ENCODE results near the gene PLSCR1.
"Not testable (repeated sequence)": the region's sequence is repeated elsewhere in the genome, so short reads cannot be mapped to it uniquely, and the experiment has no call there.

The PLSCR1 gene

DNA sequence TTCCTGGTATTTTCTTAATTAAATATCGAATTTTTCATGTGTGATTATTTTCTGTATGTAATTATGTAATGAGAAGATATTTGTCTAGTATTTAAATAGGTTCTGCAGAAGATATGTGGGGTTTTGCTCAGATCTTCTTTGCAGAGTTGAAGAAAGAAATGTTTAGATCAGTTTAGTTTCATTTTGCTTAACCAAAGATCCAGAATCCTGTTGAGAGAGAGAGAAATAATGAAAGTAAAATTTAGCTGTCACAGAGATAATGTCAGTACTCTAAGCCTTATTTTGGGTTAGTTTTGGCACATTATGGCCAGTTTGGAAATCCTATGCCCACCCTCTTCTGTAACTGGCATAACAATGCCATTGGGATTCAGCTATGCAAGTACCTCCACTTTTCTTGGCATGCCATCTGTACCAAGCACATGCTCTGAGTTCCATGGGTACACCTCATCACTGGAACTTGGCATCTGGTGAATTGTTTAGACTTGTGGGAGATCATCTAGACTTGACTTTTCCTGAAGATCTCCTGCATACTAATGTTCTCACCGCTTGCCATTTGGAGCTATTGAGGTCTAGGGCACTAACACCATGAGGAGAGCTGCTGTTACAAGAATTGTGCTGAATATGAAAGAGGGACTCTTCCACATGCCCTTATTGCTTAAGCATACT is 30.9 kb downstream of the PLSCR1 start:
- no peak for DNase-seq (ENCODE audit: low spot score)

DNA sequence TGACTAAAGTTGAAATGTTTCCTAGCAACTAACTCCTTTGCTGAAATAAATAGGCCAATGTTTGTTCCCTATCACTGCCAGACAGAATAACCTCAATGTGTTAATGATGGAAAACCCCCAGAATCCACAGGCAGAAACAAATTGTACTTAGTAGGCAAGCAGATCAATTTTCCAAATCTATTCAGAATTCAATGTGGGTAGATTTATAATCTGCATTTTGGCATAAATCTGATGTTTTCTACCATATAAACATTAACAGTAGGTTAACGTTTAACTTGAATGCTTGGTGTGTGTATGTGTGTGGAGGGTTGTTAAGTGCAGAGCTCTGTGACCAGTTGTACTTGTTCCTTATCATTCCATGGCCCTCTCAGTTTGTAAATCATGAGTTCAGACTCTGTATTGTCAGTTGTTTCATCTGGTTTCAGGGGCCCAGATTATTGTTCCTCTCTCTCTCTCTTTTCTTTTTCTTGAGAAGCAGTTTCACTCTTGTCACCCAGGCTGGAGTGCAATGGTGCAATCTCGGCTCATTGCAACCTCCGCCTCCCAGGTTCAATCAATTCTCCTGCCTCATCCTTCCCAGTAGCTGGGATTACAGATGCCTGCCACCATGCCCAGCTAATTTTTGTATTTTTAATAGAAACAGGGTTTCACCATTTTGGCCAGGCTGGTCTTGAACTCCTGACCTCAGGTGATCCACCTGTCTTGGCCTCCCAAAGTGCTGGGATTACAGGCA is 32.8 kb downstream of the PLSCR1 start:
- DNase-seq (ENCODE audit: low spot score), result no peak

DNA sequence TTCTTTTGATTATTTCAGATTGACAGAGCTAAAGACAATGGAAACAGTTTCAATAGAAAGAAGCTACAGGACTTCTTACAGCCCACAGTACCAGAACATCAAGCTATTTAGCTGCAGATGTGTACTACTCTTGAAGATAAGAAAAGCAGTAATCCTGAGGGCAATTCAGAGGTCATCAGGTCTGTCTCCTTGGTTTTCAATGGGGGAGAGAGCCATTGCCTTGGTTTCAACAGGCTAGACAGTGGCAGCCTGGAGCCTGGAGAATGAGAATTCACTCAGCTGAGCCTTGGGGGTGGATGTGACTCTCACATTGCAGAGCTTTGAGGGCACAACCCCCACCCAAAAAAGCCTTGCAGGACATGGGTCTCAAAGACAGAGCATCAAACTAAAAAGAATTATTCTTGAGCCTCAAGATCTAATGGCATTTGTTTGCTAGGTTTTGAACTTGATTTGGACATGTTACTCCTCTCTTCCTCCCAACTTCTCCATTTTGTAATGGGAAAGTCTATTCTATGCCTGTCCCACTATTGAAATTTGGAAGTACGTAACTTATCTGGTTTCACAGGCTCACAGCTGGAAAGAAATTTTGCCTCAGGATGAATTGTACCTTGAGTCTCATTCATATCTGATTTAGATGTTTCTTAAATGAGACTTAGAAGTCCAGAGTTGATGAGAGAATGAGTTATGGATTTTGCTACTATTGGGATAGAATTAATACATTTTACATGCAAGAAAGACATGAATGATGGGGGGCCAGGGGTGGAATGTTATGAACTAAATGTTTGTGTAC is 36.9 kb downstream of the PLSCR1 start:
- no peak for DNase-seq (ENCODE audit: low spot score)

DNA sequence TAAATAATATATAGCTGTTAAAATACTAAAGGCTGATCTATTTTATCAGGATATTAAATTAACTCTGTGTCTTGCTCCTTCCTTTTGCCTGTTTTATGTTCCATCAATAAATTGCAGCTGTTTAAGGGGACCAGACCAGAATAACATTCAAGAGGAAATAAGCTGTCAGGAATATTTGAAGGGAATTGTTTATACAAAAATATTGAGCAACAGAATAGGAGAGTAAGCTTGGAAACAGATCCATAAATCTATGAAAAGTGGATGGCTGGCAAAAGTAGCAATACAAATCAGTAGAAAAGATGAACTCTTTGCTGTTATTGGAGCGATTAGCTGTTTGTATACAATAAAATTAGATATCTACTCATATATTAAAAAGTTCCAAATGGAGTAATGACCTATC is 38.9 kb downstream of the PLSCR1 start:
- DNase-seq (ENCODE audit: low spot score), result no peak

DNA sequence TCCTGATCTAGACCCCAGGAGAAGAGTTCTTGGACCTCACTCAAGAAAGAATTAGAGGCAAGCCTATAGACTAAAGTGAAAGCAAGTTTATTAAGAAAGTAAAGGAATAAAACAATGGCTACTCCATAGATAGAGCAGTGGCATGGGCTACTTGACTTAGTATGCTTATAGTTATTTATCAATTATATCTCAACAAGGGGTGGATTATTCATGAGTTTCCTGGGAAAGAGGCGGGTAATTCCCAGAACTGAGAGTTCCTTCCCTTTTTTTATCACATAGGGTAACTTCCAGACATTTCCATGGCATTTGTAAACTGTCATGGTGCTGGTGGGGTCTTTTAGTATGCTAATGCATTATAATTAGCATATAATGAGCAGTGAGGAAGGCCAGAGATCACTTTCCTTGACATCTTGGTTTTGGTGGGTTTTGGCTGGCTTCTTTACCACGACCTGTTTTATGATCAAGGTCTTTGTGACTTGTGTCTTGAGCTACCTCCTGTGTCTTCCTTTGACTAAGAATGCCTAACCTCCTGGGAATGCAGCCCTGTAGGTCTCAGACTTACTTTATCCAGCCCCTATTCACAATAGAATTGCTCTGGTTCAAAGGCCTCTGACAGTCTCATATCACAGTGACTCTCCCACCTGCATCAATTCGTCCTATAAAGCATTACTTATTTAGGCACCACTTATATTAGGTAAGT is 39.8 kb downstream of the PLSCR1 start:
- no peak for DNase-seq (ENCODE audit: low spot score)

DNA sequence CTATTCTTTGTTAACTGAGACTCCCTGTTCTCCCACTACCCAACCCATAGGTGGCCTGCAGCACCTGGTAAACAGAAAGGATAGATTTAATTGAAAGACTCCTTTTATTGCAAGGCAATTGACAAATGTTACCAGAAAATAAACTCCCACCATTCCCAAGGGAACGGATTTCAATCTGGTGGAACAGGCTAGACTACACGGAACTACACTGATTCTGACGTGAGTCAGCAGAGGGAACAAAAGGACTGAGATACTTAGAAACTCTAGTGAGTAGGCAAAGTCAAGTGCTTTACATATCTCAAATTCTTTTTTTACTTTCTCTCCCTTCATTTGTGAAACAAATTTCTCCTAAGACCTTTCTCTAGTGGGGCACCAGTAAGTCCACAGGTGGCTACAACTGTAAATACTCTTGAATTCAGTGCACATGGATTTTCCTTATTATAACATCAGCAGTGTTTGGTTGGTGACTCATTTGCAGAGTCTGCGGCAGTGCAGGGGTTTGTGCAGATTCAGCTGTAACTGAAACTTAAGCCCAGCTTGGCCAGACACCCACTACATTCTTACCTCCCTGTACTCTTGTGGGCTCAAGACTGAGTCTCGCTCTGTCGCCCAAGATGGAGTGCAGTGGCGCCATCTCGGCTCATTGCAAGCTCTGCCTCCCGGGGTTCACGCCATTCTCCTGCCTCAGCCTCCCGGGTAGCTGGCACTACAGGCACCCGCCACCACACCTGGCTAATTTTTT is 40.8 kb downstream of the PLSCR1 start:
- no peak for DNase-seq (ENCODE audit: low spot score)

DNA sequence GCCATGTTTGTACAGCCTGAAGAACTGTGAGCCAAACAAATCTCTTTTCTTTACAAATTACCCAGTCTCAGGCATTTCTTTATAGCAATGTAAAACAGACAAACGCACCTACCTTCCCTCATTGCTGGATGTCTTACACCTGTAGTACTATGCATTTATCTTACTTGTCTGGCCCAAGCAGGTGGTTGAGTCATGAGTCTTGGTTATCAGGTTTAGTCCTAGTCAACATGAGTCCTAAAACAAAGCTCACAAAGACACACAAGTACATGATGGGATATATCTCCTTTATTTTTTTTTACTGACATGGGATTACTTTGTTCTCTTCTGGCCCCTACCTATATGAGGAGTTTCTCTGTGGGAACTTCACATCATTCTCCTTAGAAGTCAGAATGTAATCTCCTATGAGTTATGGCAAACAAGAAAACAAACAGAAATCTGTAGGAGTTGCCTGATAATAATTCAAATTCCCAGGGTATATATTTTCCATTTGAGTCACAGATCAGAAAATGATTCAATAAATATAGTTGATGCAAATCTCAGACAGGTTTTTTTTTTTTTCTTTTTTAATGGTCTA is 41.4 kb downstream of the PLSCR1 start:
- DNase-seq (ENCODE audit: low spot score), result no peak

DNA sequence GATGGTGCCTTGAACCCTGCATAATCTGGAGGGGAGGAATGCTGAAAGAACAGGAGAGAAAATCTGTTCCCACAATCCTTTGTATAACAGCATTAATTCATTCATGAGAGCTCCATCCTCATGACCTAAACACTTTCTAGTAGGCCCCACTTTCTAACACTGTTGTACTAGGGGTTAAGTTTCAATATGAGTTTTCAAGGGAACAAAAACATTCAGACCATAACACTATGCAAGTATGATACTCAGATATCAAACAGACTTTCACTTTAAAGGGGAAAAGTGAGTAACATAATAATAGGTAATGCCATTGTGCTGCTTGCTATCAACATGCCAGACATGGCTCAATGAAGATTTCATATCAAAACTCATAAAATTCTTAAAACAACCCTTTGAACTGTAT is 42.7 kb downstream of the PLSCR1 start:
- no peak for DNase-seq (ENCODE audit: low spot score)

DNA sequence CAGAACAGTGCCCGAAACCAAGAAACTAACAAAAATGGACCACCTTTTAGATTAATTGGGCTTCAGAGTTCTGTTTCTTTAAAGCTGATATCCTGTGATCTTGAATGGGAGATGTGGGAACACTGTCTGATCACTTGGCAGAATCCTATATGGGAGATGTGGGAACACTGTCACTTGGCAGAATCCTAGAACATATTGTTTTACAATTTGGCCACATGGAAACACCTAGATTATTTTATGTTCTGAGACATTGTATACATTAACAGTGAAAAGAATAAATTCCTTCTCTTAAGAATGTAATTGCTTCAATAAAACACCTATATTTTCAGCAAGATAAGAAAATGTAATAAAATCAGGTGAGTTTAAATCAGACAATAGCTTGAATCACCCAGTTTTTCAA is 44.7 kb downstream of the PLSCR1 start:
- no peak for DNase-seq (ENCODE audit: low spot score)

DNA sequence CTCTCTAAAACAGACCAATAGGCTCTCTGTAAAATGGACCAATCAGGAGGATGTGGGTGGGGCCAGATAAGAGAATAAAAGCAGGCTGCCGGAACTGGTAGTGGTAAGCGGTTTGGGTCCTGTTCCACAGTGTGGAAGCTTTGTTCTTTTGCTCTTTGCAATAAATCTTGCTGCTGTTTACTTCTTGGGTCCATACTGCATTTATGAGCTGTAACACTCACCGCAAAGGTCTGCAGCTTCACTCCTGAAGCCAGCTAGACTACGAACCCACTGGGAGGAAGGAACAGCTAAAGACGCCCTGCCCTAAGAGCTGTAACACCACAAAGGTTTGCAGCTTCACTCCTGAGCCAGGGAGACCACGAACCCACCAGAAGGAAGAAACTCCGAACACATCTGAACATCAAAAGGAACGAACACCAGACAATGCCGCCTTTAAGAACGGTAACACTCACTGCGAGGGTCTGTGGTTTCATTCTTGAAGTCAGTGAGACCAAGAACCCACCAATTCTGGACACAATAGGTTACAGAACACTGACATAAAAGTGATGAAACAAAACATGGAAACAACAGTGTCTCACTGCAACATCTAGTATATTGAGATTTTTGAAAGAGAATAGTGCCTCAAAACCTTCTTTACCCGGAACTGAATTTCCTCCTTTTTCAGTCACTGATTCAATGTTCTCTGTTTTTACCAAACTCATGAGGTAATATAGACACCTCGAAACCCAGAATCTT is 46.2 kb downstream of the PLSCR1 start:
- no peak for DNase-seq (ENCODE audit: low spot score)

DNA sequence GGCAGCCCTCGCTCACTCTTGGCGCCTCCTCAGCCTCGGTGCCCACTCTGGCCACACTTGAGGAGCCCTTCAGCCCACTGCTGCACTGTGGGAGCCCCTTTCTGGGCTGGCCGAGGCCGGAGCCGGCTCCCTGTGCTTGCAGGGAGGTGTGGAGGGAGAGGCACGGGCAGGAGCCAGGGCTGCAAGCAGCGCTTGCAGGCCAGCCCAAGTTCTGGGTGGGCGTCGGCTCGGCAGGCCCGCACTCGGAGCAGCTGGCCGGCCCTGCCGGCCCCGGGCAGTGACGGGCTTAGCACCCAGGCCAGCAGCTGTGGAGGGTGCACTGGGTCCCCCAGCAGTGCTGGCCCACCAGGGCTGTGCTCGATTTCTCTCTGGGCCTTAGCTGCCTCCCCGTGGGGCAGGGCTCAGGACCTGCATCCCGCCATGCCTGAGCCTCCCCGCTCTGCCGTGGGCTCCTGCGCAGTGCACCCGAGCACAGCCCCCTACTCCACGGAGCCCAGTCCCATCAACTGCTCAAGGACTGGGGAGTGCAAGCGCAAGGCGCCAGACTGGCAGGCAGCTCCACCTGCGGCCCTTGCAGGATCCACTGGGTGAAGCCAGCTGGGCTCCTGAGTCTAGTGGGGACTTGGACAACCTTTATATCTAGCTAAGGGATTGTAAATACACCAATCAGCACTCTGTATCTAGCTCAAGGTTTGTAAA is 47.1 kb downstream of the PLSCR1 start:
- DNase-seq (ENCODE audit: low spot score), result not testable (repeated sequence)

DNA sequence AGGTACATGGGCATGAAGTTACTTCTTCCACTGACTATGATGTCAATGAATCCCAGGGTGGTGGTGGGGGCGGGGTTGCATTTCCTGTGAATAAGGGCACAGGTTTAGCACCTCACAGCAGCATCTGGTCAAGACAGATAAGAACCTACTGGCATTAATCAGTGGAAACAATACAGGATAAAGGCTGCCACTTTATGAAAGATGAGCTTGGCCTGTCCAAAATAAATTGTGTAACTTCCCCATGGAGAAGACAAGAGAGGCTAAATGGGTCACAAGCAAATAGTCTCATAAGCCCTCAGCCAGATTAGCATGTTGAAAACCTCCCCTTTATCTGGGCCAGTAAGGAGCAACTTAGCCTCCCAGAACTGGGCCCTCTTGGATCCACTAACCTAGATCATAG is 47.7 kb downstream of the PLSCR1 start:
- no peak for DNase-seq (ENCODE audit: low spot score)

DNA sequence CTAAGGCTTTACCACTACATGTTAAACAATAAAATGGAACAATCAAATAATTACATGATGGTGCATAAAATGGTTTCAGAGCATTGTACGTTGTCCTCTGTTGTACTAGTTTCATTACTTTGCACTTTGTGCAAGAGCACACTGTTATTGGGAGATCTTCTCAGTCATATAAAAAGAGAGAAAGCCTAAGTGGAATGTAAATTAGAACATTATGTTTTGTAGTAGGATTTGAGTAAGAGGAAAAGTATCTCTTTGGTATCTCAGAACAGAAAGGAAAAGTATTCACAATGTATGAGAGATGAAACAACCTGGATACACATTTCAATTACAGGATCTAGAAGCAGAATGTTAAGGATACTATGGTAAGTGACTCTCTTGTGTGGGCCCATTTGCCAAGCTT is 48.2 kb downstream of the PLSCR1 start:
- DNase-seq (ENCODE audit: low spot score), result no peak

DNA sequence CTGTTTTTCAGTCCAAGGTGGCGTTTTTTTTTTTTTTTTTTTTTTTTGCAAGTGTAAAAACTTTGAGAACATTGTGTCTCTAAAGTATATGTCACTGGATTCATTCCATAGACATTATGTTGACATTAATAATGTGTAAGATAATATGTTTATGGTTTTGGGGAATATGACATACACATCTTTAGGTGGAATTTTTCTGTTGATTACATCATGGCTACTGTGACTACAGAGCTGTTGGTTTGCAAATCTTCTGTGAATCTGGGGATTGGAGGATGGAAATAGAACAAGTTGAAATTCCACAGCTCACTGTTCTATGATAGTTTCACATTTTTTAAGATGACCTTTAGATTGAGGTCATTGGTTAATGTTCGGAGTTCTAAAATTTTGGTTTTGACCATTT is 50.6 kb downstream of the PLSCR1 start:
- no peak for DNase-seq (ENCODE audit: low spot score)

DNA sequence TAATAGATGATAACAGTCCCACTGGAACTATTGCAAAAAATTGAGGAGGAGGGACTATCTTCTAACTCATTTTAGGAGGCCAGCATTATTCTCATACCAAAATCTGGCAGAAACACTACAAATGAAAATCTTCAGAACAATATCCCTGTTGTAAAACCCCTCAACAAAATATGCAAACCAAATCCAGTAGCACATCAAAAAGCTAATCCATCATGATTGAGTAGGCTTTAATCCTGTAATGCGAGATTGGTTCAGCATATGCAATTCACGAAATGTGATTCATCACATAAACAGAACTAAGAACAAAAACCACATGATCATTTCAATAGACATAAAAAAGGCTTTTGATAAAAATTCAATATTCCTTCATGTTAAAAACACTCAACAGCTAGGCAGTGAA is 51.2 kb downstream of the PLSCR1 start:
- DNase-seq (ENCODE audit: low spot score), result no peak

DNA sequence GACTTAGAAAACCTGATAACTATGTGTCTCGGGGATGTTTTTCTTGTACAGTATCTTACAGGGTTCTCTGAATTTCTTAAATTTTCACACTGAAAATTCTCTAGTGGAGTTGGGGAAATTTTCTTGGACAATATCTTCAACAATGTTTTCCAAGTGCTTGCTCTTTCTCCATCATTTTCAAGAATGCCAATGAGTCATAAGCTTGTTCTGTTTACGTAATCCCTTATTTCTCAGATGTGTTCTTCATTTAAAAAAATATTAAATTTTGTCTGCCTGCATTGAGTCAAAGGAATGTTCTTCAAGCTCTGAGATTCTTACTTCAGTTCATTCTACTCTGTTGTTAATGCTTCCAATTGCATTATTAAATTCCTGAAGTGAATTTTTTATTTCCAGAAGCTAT is 53.1 kb downstream of the PLSCR1 start:
- no peak for DNase-seq (ENCODE audit: low spot score)

DNA sequence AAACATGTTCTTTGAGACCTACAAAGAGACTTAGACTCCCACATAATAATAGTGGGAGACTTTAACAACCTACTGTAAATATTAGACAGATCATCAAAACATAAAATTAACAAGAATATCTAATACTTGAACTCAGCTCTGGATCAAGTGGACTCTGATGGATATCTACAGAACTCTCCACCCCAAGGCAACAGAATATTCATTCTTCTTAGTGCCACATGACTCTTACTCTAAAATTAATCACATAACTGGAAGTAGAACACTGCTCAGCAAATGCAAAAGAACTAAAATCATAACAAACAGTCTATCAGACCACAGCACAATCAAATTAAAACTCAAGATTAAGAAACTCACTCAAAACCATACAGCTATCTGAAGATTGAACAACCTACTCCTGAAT is 59.1 kb downstream of the PLSCR1 start:
- no peak for DNase-seq (ENCODE audit: low spot score)

DNA sequence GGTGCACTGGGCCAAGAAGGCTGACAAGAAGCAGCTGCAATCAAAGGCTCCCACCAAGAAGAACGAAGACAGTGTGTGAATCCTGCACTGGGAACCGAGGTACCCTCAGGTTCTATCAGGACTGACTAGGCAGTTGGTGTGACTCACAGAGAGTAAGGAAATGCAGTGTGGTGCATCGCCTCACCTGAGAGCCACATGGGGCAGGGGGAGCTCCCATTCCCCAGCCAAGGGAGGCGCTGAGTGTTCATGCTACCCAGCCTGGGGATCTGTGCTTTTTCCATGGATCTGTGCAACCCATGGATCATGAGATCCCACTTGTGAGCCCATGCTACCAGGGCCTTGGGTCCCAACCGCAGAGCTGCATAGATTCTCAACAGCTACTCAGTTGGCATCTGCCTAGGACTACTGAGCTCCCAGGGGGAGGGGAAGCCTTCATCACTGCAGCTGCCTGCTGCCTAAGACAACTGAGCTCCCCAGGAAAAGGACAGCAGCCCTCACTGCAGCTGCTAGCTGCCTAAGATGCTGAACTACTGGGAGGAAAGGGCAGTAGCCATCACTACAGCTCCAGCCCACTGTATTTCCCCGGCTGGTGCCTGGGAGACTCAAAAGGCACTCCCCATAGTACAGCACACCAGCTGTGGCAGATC is 68.2 kb downstream of the PLSCR1 start:
- DNase-seq (ENCODE audit: low spot score), result no peak

DNA sequence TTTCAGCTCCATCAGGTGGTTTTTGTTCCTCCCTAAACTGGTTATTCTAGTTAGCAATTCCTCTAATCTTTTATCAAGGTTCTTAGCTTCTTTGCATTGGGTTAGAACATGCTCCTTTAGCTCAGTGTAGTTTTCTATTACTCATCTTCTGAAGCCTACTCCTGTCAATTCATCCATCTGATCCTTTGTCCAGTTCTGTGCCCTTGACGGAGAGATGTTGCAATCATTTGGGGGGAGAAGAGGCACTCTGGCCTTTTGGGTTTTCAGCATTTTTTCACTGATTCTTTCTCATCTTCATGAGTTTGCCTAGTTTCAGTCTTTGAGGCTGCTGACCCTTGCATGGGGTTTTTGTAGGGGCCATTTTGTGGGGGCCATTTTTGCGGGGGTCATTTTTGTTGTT is 69.4 kb downstream of the PLSCR1 start:
- DNase-seq (ENCODE audit: low spot score), result not testable (repeated sequence)

Measured in SK-N-DZ (cell line).